Stimulated activated memory B cell treated with anti-CD40 and anti-IgM and Interleukin-4, amounts not matched to agents 10 μg/mL and 1 μg/mL and 100 μg/mL, for 72 hours (primary cell): ENCODE measurements around the gene RASSF7.

ENCODE experiments used
- ATAC-seq: fragments of 150-1000 bp; cut with Tn5 transposase; 2 replicates; pipeline ENCODE4 v1.10.0; 2021
- H3K27ac Mint-ChIP-seq: one replicate; pipeline ENCODE4 v1.8.0; 2022; ENCODE audit warnings: mild to moderate bottlenecking, mixed read lengths
- H3K27me3 Mint-ChIP-seq: one replicate; pipeline ENCODE4 v1.8.0; 2022; ENCODE audit warnings: mixed read lengths
- H3K36me3 Mint-ChIP-seq: one replicate; pipeline ENCODE4 v1.8.0; 2022; ENCODE audit warnings: mixed read lengths
- H3K4me1 Mint-ChIP-seq: one replicate; pipeline ENCODE4 v1.8.0; 2022; ENCODE audit warnings: mixed read lengths
- H3K4me3 Mint-ChIP-seq: one replicate; pipeline ENCODE4 v1.8.0; 2022; ENCODE audit warnings: mild to moderate bottlenecking, moderate library complexity, mixed read lengths
- H3K9me3 Mint-ChIP-seq: one replicate; pipeline ENCODE4 v1.8.0; 2022; ENCODE audit warnings: mixed read lengths

The RASSF7 gene

DNA sequence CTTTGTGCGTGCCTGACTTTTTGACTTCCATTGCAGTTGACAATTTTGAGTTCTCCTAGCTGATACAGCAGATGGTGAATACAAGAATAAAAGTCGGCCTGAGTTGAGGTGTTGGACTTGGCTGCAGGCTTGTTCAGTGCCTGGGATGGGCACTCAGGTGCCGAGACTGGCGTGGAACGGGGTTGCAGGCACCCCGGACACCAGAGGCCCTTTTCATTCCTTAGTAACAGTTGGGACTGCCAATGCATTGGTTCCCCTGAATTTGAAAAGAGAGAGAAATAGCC, 16.8 kb downstream of the RASSF7 start:
- H3K4me3 Mint-ChIP-seq, result peak overlapping the region; percentile 79
- ATAC-seq, result no peak
- peaks cover 16% of the 10 kb centered on the region for H3K27me3 Mint-ChIP-seq
- peaks cover 13% of the 10 kb centered on the region for H3K36me3 Mint-ChIP-seq
- H3K27ac Mint-ChIP-seq, result peak overlapping the region; percentile 99
- H3K9me3 Mint-ChIP-seq, result no peaks in the 10 kb centered on the region
- peaks cover 63% of the 10 kb centered on the region for H3K4me1 Mint-ChIP-seq

DNA sequence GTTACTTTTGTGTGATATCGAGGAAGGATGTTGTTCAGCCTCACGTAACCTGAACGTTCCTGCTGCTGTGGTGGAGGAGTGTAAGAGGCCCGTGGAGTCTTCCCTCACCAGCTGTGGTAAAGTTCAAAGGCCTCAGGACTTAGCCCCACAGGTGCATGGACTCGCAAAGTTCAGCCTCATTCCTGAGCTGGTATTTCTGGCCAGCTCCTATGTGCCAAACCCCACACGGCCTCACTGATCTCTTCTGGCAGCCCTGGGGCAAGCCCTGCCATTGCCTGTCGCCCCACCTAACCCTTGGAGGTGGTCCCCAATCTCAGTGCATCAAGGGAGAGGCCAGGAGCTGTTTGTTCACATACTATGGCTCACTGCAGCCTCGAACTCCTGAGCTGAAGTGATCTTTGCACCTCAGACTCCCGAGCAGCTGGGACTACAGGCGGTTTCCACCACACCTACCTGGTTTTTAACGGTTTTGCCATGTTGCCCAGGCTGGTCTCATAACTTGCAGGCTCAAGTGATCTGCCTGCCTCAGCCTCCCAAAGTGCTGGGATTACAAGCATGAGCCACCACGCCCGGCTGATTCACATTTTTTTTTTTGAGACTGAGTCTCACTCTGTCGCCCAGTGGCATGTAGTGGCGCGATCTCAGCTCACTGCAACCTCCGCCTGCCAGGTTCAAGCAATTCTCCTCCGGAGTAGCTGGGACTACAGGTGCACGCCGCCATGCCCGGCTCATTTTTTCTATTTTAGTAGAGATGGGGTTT, 17.7 kb downstream of the RASSF7 start:
- H3K36me3 Mint-ChIP-seq, result peaks cover 13% of the 10 kb centered on the region
- no peak overlapping the region for H3K27ac Mint-ChIP-seq
- H3K4me1 Mint-ChIP-seq, result peaks cover 63% of the 10 kb centered on the region
- peak overlapping the region; percentile 79 for H3K4me3 Mint-ChIP-seq
- H3K9me3 Mint-ChIP-seq, result no peaks in the 10 kb centered on the region
- H3K27me3 Mint-ChIP-seq, result peaks cover 16% of the 10 kb centered on the region
- ATAC-seq, result no peak

DNA sequence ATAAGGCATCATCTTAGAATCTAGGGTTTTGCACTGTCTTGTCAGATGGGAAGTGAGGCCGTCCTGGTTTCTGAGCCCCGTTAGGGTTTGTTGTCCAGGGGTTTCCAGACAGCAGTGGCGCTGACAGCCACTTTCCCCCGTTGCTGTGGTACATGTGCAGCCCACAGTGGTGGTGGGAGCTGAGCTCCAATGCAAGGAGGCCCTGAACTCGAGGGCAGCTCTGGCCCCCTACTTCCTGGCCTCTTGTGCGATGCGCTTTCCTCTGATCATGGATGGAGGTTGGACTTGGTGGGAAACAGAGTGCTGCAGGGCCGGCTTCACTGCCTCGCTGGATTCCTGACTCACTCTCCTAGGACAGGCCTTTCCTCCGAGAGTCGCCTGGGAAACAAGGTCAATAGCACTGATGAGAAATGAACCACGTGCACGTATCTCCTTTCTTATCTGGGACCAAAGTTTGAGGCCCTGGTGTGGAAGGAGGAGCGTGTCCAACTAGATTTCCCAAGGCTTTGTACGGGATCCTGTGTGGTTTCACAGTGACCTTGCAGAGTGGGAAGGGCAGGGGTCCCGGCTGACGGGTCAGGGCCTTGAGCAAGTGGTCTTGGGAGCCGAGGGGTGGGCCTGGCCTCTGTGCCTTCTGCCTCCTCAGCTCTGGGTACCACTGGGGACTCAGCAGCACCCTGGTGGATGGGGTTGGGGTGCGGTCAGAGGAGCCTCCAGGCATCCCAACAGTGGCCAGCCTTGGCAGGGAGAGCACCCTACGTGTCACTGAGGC, 19.2 kb downstream of the RASSF7 start:
- no peaks in the 10 kb centered on the region for H3K9me3 Mint-ChIP-seq
- peaks cover 6% of the 10 kb centered on the region for H3K27me3 Mint-ChIP-seq
- H3K4me3 Mint-ChIP-seq, result peak overlapping the region; percentile 16
- ATAC-seq, result no peak
- no peak overlapping the region for H3K27ac Mint-ChIP-seq
- peaks cover 22% of the 10 kb centered on the region for H3K36me3 Mint-ChIP-seq
- peaks cover 58% of the 10 kb centered on the region for H3K4me1 Mint-ChIP-seq

DNA sequence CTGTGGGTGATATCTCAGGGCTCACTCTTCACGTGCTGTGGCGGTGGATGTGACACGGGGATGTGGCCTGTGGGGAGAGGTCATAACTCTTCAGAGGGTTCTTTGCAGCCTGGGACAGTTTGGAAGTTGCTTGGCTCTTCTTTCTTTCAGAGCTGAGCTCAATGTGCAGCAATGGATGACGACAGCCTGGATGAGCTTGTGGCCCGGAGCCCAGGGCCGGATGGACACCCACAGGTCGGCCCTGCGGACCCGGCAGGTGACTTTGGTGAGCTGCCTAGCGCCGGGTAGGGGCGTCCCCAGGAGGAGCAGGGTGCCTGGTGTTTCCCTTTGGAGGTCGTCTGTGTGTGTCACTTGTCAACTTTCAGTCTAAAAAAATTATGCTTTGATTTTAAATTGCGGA, 20.6 kb downstream of the RASSF7 start:
- no peak overlapping the region for H3K4me3 Mint-ChIP-seq
- ATAC-seq, result no peak
- peaks cover 53% of the 10 kb centered on the region for H3K4me1 Mint-ChIP-seq
- H3K27ac Mint-ChIP-seq, result no peak overlapping the region
- H3K27me3 Mint-ChIP-seq, result no peaks in the 10 kb centered on the region
- peaks cover 26% of the 10 kb centered on the region for H3K36me3 Mint-ChIP-seq
- H3K9me3 Mint-ChIP-seq, result no peaks in the 10 kb centered on the region

- H3K36me3 Mint-ChIP-seq, result peaks cover 30% of the 10 kb centered on the region
- no peaks in the 10 kb centered on the region for H3K9me3 Mint-ChIP-seq
- H3K27me3 Mint-ChIP-seq, result no peaks in the 10 kb centered on the region
- H3K4me1 Mint-ChIP-seq, result peaks cover 53% of the 10 kb centered on the region
- no peak overlapping the region for H3K4me3 Mint-ChIP-seq
- ATAC-seq, result no peak
- H3K27ac Mint-ChIP-seq, result no peak overlapping the region
Observed at GRCh38 chr11:581752-582151, 21.0 kb downstream of the RASSF7 start.

DNA sequence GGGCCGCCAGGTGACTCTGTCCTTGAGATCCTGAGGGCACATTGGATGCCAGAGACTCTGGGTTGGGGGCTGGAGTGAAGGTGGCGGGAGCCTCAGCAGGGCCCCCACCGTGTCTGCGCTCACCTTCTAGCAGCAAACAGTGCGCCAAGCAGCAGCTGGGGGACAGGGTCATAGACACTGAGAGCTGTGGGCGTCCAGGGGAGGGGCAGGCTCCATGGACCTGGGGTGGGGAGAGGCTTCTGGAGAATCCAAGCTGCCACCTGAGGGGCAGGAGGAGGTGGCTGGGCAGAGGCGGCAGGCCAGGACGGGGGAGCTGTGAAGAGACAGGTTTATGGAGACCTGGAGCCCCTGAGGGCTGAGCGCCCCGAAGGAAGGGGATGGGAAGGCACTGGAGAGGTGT, 23.5 kb downstream of the RASSF7 start:
- Mint-ChIP-seq H3K9me3 (no peaks in the 10 kb centered on the region), H3K4me1 (peaks cover 34% of the 10 kb centered on the region), H3K27me3 (no peaks in the 10 kb centered on the region), H3K27ac (no peak overlapping the region), H3K4me3 (no peak overlapping the region), H3K36me3 (peaks cover 52% of the 10 kb centered on the region)
- no peak for ATAC-seq

DNA sequence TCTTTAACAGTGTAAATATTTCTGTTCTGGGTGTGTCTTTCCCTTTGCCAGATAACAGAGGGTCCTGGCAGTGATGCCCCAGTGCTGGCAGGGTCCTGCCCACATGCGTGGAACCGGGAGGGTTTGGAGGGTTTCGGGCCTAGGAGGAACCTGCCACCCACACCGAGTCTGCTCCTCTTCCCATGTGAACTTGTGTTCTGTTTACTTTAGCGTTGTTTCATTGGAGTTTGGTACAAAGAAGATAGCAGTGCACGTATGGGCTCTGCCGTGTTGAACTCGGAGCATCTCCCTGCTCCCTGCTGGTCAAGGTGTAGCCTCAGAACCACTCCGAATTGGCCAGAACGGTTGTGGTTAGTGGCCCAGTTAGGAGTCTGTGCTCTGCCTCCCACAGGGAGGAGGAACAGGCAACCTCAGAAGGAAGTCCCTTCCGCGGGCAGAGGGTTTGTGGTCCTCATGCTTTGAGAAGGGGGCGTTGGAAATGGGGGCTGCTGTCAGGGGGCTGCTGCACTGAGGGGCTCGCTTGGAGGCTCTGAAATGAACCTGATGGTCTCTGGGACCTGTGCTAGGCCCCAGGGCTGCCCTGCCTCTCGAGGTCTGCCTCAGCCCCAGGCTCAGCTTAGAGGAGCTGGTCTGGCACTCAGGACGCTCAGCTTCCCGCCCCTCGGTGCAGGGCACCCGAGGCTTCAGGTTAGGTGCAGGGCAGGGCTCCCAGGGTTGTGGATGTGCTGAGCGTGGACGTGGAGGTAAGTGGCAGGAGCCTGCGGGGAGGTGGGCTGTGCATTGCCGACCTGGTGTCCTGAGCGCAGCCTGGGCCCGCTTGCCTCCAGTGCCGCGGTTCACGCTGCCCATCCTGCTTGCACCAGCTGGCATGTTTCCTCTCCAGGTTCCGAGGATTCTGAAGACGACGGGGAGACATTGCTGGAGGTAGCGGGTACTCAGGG, 25.9 kb downstream of the RASSF7 start:
- no peak for ATAC-seq
- H3K27me3 Mint-ChIP-seq, result no peaks in the 10 kb centered on the region
- H3K27ac Mint-ChIP-seq, result no peak overlapping the region
- H3K4me1 Mint-ChIP-seq, result peaks cover 16% of the 10 kb centered on the region
- no peaks in the 10 kb centered on the region for H3K9me3 Mint-ChIP-seq
- no peak overlapping the region for H3K4me3 Mint-ChIP-seq
- H3K36me3 Mint-ChIP-seq, result peaks cover 64% of the 10 kb centered on the region

- no peaks in the 10 kb centered on the region for H3K27me3 Mint-ChIP-seq
- no peak for ATAC-seq
- no peak overlapping the region for H3K27ac Mint-ChIP-seq
- H3K4me1 Mint-ChIP-seq, result peaks cover 11% of the 10 kb centered on the region
- H3K9me3 Mint-ChIP-seq, result no peaks in the 10 kb centered on the region
- H3K4me3 Mint-ChIP-seq, result no peak overlapping the region
- peaks cover 64% of the 10 kb centered on the region for H3K36me3 Mint-ChIP-seq
Observed at GRCh38 chr11:587546-587945, 26.8 kb downstream of the RASSF7 start.

DNA sequence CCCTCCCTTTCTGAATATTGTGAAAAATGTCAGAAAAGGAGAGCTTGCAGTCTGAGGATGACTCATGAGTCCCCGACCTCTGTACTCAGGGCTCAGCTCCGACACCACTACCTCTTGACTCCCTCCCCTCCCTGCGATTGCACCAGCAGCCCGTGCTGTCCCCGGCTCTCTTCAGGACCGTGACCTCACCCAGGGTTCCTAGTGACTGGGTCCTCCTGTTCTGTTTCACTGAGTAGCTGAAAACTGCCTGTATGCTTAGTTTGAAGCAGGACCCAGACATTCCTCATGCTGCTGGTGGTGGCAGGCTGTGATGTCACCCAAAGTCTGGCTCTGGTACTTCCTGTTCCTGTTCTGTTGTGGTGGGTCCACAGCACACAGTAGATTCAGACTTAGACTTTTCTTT, 27.2 kb downstream of the RASSF7 start:
- no peak for ATAC-seq
- Mint-ChIP-seq H3K9me3 (no peaks in the 10 kb centered on the region), H3K36me3 (peaks cover 69% of the 10 kb centered on the region), H3K27me3 (no peaks in the 10 kb centered on the region), H3K4me3 (no peak overlapping the region), H3K27ac (no peak overlapping the region), H3K4me1 (peaks cover 11% of the 10 kb centered on the region)

DNA sequence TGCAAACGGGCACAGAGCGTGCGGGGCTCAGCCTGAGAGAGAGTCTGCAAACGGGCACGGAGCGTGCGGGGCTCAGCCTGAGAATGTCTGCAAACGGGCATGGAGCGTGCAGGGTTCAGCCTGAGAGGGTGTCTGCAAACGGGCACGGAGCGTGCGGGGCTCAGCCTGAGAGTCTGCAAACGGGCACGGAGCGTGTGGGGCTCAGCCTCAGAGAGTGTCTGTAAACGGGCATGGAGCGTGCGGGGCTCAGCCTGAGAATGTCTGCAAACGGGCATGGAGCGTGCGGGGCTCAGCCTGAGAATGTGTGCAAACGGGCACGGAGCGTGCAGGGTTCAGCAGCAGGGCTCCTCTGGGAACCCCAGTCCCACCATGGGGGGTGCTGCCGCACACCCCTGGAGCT, 29.0 kb downstream of the RASSF7 start:
- no peak for ATAC-seq
- Mint-ChIP-seq H3K4me1 (peaks cover 7% of the 10 kb centered on the region), H3K27me3 (no peaks in the 10 kb centered on the region), H3K36me3 (peaks cover 70% of the 10 kb centered on the region), H3K4me3 (no peak overlapping the region), H3K9me3 (no peaks in the 10 kb centered on the region), H3K27ac (no peak overlapping the region)

- no peak overlapping the region for H3K27ac Mint-ChIP-seq
- H3K4me1 Mint-ChIP-seq, result peaks cover 7% of the 10 kb centered on the region
- no peak overlapping the region for H3K4me3 Mint-ChIP-seq
- no peaks in the 10 kb centered on the region for H3K27me3 Mint-ChIP-seq
- H3K36me3 Mint-ChIP-seq, result peaks cover 69% of the 10 kb centered on the region
- H3K9me3 Mint-ChIP-seq, result no peaks in the 10 kb centered on the region
- ATAC-seq, result no peak
Observed at GRCh38 chr11:590997-591396, 30.2 kb downstream of the RASSF7 start.

GRCh38 chr11:592501-592900, 31.7 kb downstream of the RASSF7 start:
- H3K36me3 Mint-ChIP-seq, result peaks cover 64% of the 10 kb centered on the region
- H3K27ac Mint-ChIP-seq, result no peak overlapping the region
- no peak for ATAC-seq

GRCh38 chr11:592918-593317, 32.1 kb downstream of the RASSF7 start:
- no peaks in the 10 kb centered on the region for H3K9me3 Mint-ChIP-seq
- H3K27ac Mint-ChIP-seq, result no peak overlapping the region
- no peaks in the 10 kb centered on the region for H3K27me3 Mint-ChIP-seq
- peaks cover 60% of the 10 kb centered on the region for H3K36me3 Mint-ChIP-seq
- ATAC-seq, result no peak
- H3K4me1 Mint-ChIP-seq, result peaks cover 7% of the 10 kb centered on the region
- H3K4me3 Mint-ChIP-seq, result no peak overlapping the region

More at GRCh38 chr11:592501-592900, 31.7 kb downstream of the RASSF7 start:
- H3K4me1 Mint-ChIP-seq, result peaks cover 7% of the 10 kb centered on the region
- no peak overlapping the region for H3K4me3 Mint-ChIP-seq
- no peaks in the 10 kb centered on the region for H3K9me3 Mint-ChIP-seq
- H3K27me3 Mint-ChIP-seq, result no peaks in the 10 kb centered on the region

- Mint-ChIP-seq H3K36me3 (peaks cover 57% of the 10 kb centered on the region), H3K4me1 (peaks cover 7% of the 10 kb centered on the region), H3K27me3 (no peaks in the 10 kb centered on the region), H3K27ac (no peak overlapping the region), H3K4me3 (no peak overlapping the region), H3K9me3 (no peaks in the 10 kb centered on the region)
- ATAC-seq, result no peak
Observed at GRCh38 chr11:593347-593746, 32.6 kb downstream of the RASSF7 start.

DNA sequence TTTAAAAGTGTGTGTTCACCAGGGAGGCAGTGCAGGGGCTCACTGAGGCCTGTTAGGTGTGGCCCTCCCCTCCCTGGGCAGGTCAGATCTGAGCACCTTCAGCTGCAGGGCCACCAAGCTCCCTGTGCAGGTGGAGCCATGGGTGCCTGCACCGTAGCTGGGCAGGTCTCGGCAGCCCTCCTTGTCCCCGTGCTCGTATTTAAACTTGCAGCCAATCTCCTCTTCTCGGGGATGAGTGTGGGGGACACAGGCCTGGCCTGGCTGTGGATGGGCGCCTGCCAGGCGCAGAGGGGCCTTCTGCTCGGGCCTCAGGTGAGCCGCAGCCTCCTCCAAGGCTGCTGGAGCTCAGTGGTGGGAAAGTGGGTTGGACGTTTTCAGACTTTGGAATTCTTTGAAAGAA, 34.6 kb downstream of the RASSF7 start:
- no peaks in the 10 kb centered on the region for H3K4me1 Mint-ChIP-seq
- no peak for ATAC-seq
- no peaks in the 10 kb centered on the region for H3K9me3 Mint-ChIP-seq
- no peak overlapping the region for H3K4me3 Mint-ChIP-seq
- no peak overlapping the region for H3K27ac Mint-ChIP-seq
- H3K27me3 Mint-ChIP-seq, result no peaks in the 10 kb centered on the region
- peaks cover 39% of the 10 kb centered on the region for H3K36me3 Mint-ChIP-seq
